Activated CD4-positive, alpha-beta T cell treated with anti-CD3 and anti-CD28 coated beads, Interleukin-2, amount 10 ng/mL, durations not matched to agents 7 days and 5 days (primary cell): ENCODE measurements around the gene ATP6V1B1. TPM values are rescaled to one million over a fixed set of nuclear protein-coding genes. Genes with fewer than 3 reads are reported as not detected.
A peak's percentile ranks its signal among the peaks of the same experiment; 100 is the strongest.

Experiments
- CTCF ChIA-PET: fragments of 350-600 bp; sonication (Branson Sonifier 250); formaldehyde crosslinking; loops from one replicate; lab custom pipeline; 2021; ENCODE audit warnings: antibody characterized with exemption; lab: Charles Lee
- POLR2A ChIA-PET: fragments of 350-600 bp; sonication (Branson Sonifier 250); formaldehyde crosslinking; loops from one replicate; lab custom pipeline; 2021; ENCODE audit warnings: antibody characterized with exemption; lab: Charles Lee
- DNase-seq: peaks from one replicate; pipeline ENCODE4 v3.0.0-alpha.2; 2020
- H3K27ac Mint-ChIP-seq: one replicate; pipeline ENCODE4 v1.8.0; 2021; ENCODE audit warnings: mild to moderate bottlenecking, moderate library complexity, mixed read lengths
- H3K27me3 Mint-ChIP-seq: one replicate; pipeline ENCODE4 v1.8.0; 2021; ENCODE audit warnings: mixed read lengths
- H3K36me3 Mint-ChIP-seq: one replicate; pipeline ENCODE4 v1.8.0; 2021; ENCODE audit warnings: low read depth, mixed read lengths
- H3K4me1 Mint-ChIP-seq: one replicate; pipeline ENCODE4 v1.8.0; 2021; ENCODE audit warnings: mixed read lengths
- H3K4me3 Mint-ChIP-seq: one replicate; pipeline ENCODE4 v1.8.0; 2021; ENCODE audit warnings: mild to moderate bottlenecking, moderate library complexity, mixed read lengths
- H3K9me3 Mint-ChIP-seq: one replicate; pipeline ENCODE4 v1.8.0; 2021; ENCODE audit warnings: mixed read lengths
- total RNA-seq, 2 experiments: library from RNA; stranded (reverse); gene quantifications; one replicate each; pipeline ENCODE4 v1.2.3, GENCODE V29; 2021

The ATP6V1B1 gene
- total RNA-seq, 2 experiments from 2014 or later = not detected

- POLR2A ChIA-PET = no interaction called here
Observed at GRCh38 chr2:70894765-70895164, 40.9 kb upstream of the ATP6V1B1 start.

GRCh38 chr2:70895249-70895648 lies 40.5 kb upstream of the ATP6V1B1 start:
- H3K9me3 Mint-ChIP-seq = no peaks in the 10 kb centered on the region
- POLR2A ChIA-PET = no interaction called here
- H3K4me1 Mint-ChIP-seq = peaks cover 7% of the 10 kb centered on the region
- H3K27me3 Mint-ChIP-seq = peaks cover 95% of the 10 kb centered on the region
- no peak overlapping the region for H3K27ac Mint-ChIP-seq
- no peaks in the 10 kb centered on the region for H3K36me3 Mint-ChIP-seq
- CTCF ChIA-PET = interaction anchor here (0.9 to 1.7 kb wide), 3 partner anchors 21 to 25 kb away, joined by 3 to 5 read pairs (median 3); no protein-coding TSS in a partner anchor
- no peak overlapping the region for H3K4me3 Mint-ChIP-seq
- DNase-seq = no peak

More at GRCh38 chr2:70894765-70895164, 40.9 kb upstream of the ATP6V1B1 start:
- H3K4me1 Mint-ChIP-seq = peaks cover 5% of the 10 kb centered on the region
- no peak for DNase-seq
- no peak overlapping the region for H3K27ac Mint-ChIP-seq
- peaks cover 96% of the 10 kb centered on the region for H3K27me3 Mint-ChIP-seq
- no peaks in the 10 kb centered on the region for H3K9me3 Mint-ChIP-seq
- no peak overlapping the region for H3K4me3 Mint-ChIP-seq
- CTCF ChIA-PET = interaction anchor here (0.6 to 1.7 kb wide), 3 partner anchors 23 to 1082 kb away, joined by 3 to 5 read pairs (median 4); no protein-coding TSS in a partner anchor
- no peaks in the 10 kb centered on the region for H3K36me3 Mint-ChIP-seq

GRCh38 chr2:70895998-70896764 lies 39.5 kb upstream of the ATP6V1B1 start:
- Mint-ChIP-seq H3K4me1 (peaks cover 11% of the 10 kb centered on the region), H3K9me3 (no peaks in the 10 kb centered on the region), H3K36me3 (no peaks in the 10 kb centered on the region), H3K27me3 (peaks cover 91% of the 10 kb centered on the region), H3K4me3 (no peak overlapping the region), H3K27ac (no peak overlapping the region)
- ChIA-PET POLR2A (no interaction called here), CTCF (interaction anchor here (1.4 kb wide), 1 partner anchor 22 kb away, joined by 3 read pairs; no protein-coding TSS in a partner anchor)
- no peak for DNase-seq

GRCh38 chr2:70896765-70897202 lies 38.9 kb upstream of the ATP6V1B1 start:
- no peak overlapping the region for H3K4me3 Mint-ChIP-seq
- peaks cover 91% of the 10 kb centered on the region for H3K27me3 Mint-ChIP-seq
- POLR2A ChIA-PET = no interaction called here
- CTCF ChIA-PET = interaction anchor here (1.4 kb wide), 1 partner anchor 23 kb away, joined by 3 read pairs; no protein-coding TSS in a partner anchor
- no peaks in the 10 kb centered on the region for H3K36me3 Mint-ChIP-seq
- no peak for DNase-seq
- peaks cover 15% of the 10 kb centered on the region for H3K4me1 Mint-ChIP-seq
- no peaks in the 10 kb centered on the region for H3K9me3 Mint-ChIP-seq
- H3K27ac Mint-ChIP-seq = no peak overlapping the region

GRCh38 chr2:70897203-70897976 lies 38.3 kb upstream of the ATP6V1B1 start:
- DNase-seq = no peak
- ChIA-PET CTCF (no interaction called here), POLR2A (no interaction called here)
- Mint-ChIP-seq H3K4me3 (no peak overlapping the region), H3K27ac (no peak overlapping the region), H3K27me3 (peaks cover 91% of the 10 kb centered on the region), H3K9me3 (no peaks in the 10 kb centered on the region), H3K36me3 (peaks cover 2% of the 10 kb centered on the region), H3K4me1 (peaks cover 21% of the 10 kb centered on the region)

GRCh38 chr2:70897977-70898226 lies 37.8 kb upstream of the ATP6V1B1 start:
- Mint-ChIP-seq H3K36me3 (peaks cover 2% of the 10 kb centered on the region), H3K27me3 (peaks cover 90% of the 10 kb centered on the region), H3K4me1 (peaks cover 21% of the 10 kb centered on the region), H3K4me3 (no peak overlapping the region), H3K9me3 (no peaks in the 10 kb centered on the region), H3K27ac (no peak overlapping the region)
- CTCF ChIA-PET = interaction anchor here (0.8 kb wide), 1 partner anchor 20 kb away, joined by 3 read pairs; no protein-coding TSS in a partner anchor
- POLR2A ChIA-PET = no interaction called here
- no peak for DNase-seq

GRCh38 chr2:70898363-70899240 lies 37.1 kb upstream of the ATP6V1B1 start:
- Mint-ChIP-seq H3K27me3 (peaks cover 91% of the 10 kb centered on the region), H3K4me3 (no peak overlapping the region), H3K9me3 (no peaks in the 10 kb centered on the region), H3K36me3 (peaks cover 2% of the 10 kb centered on the region), H3K4me1 (peaks cover 21% of the 10 kb centered on the region), H3K27ac (no peak overlapping the region)
- DNase-seq = no peak
- POLR2A ChIA-PET = no interaction called here
- CTCF ChIA-PET = interaction anchor here (0.8 kb wide), 1 partner anchor 21 kb away, joined by 3 read pairs; no protein-coding TSS in a partner anchor

GRCh38 chr2:70901227-70902066 lies 34.3 kb upstream of the ATP6V1B1 start:
- Mint-ChIP-seq H3K9me3 (no peaks in the 10 kb centered on the region), H3K27me3 (peaks cover 92% of the 10 kb centered on the region), H3K4me3 (peak overlapping the region; percentile 47), H3K4me1 (peaks cover 21% of the 10 kb centered on the region), H3K27ac (peak overlapping the region; percentile 41), H3K36me3 (peaks cover 5% of the 10 kb centered on the region)
- POLR2A ChIA-PET = no interaction called here
- DNase-seq = no peak
- CTCF ChIA-PET = no interaction called here

GRCh38 chr2:70902067-70902442 lies 33.6 kb upstream of the ATP6V1B1 start:
- no peak for DNase-seq
- CTCF ChIA-PET = no interaction called here
- Mint-ChIP-seq H3K4me1 (peaks cover 25% of the 10 kb centered on the region), H3K9me3 (no peaks in the 10 kb centered on the region), H3K27ac (no peak overlapping the region), H3K36me3 (peaks cover 11% of the 10 kb centered on the region), H3K4me3 (peak overlapping the region; percentile 22), H3K27me3 (peaks cover 92% of the 10 kb centered on the region)
- POLR2A ChIA-PET = no interaction called here

- ChIA-PET POLR2A (no interaction called here), CTCF (no interaction called here)
- Mint-ChIP-seq H3K9me3 (no peaks in the 10 kb centered on the region), H3K27ac (no peak overlapping the region), H3K27me3 (peaks cover 92% of the 10 kb centered on the region), H3K4me1 (peaks cover 24% of the 10 kb centered on the region), H3K36me3 (peaks cover 11% of the 10 kb centered on the region), H3K4me3 (no peak overlapping the region)
- no peak for DNase-seq
Observed at GRCh38 chr2:70902579-70902978, 33.1 kb upstream of the ATP6V1B1 start.

- peaks cover 90% of the 10 kb centered on the region for H3K27me3 Mint-ChIP-seq
- CTCF ChIA-PET = interaction anchor here (1.2 kb wide), 1 partner anchor 15 kb away, joined by 3 read pairs; no protein-coding TSS in a partner anchor
Observed at GRCh38 chr2:70903171-70903570, 32.5 kb upstream of the ATP6V1B1 start.

More at GRCh38 chr2:70903171-70903570, 32.5 kb upstream of the ATP6V1B1 start:
- no peak for DNase-seq
- peaks cover 11% of the 10 kb centered on the region for H3K36me3 Mint-ChIP-seq
- H3K27ac Mint-ChIP-seq = no peak overlapping the region
- peaks cover 25% of the 10 kb centered on the region for H3K4me1 Mint-ChIP-seq
- POLR2A ChIA-PET = no interaction called here
- H3K9me3 Mint-ChIP-seq = no peaks in the 10 kb centered on the region
- H3K4me3 Mint-ChIP-seq = no peak overlapping the region
